ENCODE data around the gene CAMSAP1. TPM values are rescaled to one million over a fixed set of nuclear protein-coding genes. Genes with fewer than 3 reads are reported as not detected.

The CAMSAP1 gene
- total RNA-seq, 1 donor from 2014 or later: 34.8 TPM

GRCh38 chr9:135901826-135902225 is 5.5 kb downstream of the CAMSAP1 start:
- H3K27ac Mint-ChIP-seq (ENCODE audit: unreplicated experiment): no peak overlapping the region
- no peak for DNase-seq (ENCODE audit: low read depth)
- Histone ChIP-seq H3K4me3 (ENCODE audit: insufficient read depth, low read depth, low read length) (no peak overlapping the region), H4K20me1 (ENCODE audit: insufficient read depth, low read length) (peaks cover 96% of the 10 kb centered on the region), H3K27ac (ENCODE audit: low read depth, low read length) (no peak overlapping the region), H3K9ac (ENCODE audit: low read length) (no peak overlapping the region), H3K79me2 (ENCODE audit: insufficient read depth, low read length) (peaks cover 98% of the 10 kb centered on the region), H3K36me3 (ENCODE audit: insufficient read depth, low read length) (no peaks in the 10 kb centered on the region), H3K27me3 (ENCODE audit: insufficient read depth, low read length) (no peaks in the 10 kb centered on the region), H3K4me2 (ENCODE audit: low read length) (no peak overlapping the region), H3K9me3 (ENCODE audit: insufficient read depth, low read depth, low read length) (no peaks in the 10 kb centered on the region), H2AFZ (ENCODE audit: low read depth, low read length) (no peak overlapping the region), H3K4me1 (ENCODE audit: insufficient read depth, low read length) (peaks cover 17% of the 10 kb centered on the region)
- TF ChIP-seq EZH2 (IDR thresholded peaks at IDR 0.05; ENCODE audit: insufficient read depth, low read length): no peak
- TF ChIP-seq, protein P1, sequence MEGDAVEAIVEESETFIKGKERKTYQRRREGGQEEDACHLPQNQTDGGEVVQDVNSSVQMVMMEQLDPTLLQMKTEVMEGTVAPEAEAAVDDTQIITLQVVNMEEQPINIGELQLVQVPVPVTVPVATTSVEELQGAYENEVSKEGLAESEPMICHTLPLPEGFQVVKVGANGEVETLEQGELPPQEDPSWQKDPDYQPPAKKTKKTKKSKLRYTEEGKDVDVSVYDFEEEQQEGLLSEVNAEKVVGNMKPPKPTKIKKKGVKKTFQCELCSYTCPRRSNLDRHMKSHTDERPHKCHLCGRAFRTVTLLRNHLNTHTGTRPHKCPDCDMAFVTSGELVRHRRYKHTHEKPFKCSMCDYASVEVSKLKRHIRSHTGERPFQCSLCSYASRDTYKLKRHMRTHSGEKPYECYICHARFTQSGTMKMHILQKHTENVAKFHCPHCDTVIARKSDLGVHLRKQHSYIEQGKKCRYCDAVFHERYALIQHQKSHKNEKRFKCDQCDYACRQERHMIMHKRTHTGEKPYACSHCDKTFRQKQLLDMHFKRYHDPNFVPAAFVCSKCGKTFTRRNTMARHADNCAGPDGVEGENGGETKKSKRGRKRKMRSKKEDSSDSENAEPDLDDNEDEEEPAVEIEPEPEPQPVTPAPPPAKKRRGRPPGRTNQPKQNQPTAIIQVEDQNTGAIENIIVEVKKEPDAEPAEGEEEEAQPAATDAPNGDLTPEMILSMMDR (IDR thresholded peaks at IDR 0.05; ENCODE audit: insufficient read depth, low read depth, low read length): no peak
- peaks cover 10% of the 10 kb centered on the region for H3K9me3 Mint-ChIP-seq (ENCODE audit: unreplicated experiment)
- FAIRE-seq: no peak
- peaks cover 12% of the 10 kb centered on the region for H3K36me3 Mint-ChIP-seq (ENCODE audit: low read depth, unreplicated experiment)
- no peaks in the 10 kb centered on the region for H3K27me3 Mint-ChIP-seq (ENCODE audit: low read depth, unreplicated experiment)
- H3K4me1 Mint-ChIP-seq (ENCODE audit: low read depth, unreplicated experiment): peaks cover 13% of the 10 kb centered on the region
- H3K4me3 Mint-ChIP-seq (ENCODE audit: unreplicated experiment): no peak overlapping the region

DNA sequence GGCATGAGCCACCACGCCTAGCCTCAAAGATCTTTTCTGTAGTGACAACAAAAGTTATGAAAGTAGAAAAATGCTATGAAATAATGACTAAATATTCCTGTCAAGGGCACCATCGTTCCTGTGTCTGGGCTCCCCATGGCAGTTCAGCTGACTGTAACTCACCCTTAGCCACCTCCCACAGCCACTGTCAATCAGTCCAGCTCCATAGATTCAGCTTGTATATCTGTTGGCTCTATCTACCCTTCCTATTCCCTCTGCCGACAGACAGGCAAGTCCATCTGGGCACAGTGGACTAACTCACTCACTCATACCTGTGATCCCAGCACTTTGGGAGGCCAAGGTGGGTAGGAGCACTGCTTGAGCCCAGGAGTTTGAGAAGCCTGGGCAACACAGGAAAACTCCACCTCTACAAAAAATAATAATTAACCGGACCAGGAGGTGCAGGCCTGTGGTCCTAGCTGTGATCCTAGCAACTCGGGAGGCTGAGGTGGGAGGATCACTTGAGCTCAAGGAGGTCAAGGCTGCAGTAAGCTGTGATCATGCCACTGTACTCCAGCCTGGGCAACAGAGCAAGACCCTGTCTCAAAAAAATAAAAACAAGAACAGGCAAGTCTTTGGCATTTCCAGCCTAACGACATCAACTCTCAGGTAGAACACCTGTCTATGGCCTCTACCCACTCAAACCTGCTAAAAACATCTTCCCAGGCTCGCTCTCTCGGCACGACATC is 6.2 kb downstream of the CAMSAP1 start:
- H3K36me3 Mint-ChIP-seq (ENCODE audit: low read depth, unreplicated experiment): peaks cover 12% of the 10 kb centered on the region

More for the DNA sequence above, 6.2 kb downstream of the CAMSAP1 start:
- H3K4me2 ChIP-seq (ENCODE audit: low read length): no peak overlapping the region
- H3K27ac ChIP-seq (ENCODE audit: low read depth, low read length): no peak overlapping the region
- DNase-seq (ENCODE audit: low read depth): no peak
- H3K9me3 Mint-ChIP-seq (ENCODE audit: unreplicated experiment): peaks cover 13% of the 10 kb centered on the region
- H3K4me3 ChIP-seq (ENCODE audit: insufficient read depth, low read depth, low read length): no peak overlapping the region
- no peak overlapping the region for H3K27ac Mint-ChIP-seq (ENCODE audit: unreplicated experiment)
- H3K27me3 ChIP-seq (ENCODE audit: insufficient read depth, low read length): no peaks in the 10 kb centered on the region
- H3K4me1 Mint-ChIP-seq (ENCODE audit: low read depth, unreplicated experiment): peaks cover 13% of the 10 kb centered on the region
- no peak for TF ChIP-seq EZH2 (IDR thresholded peaks at IDR 0.05; ENCODE audit: insufficient read depth, low read length)
- TF ChIP-seq, protein P1 (IDR thresholded peaks at IDR 0.05; ENCODE audit: insufficient read depth, low read depth, low read length): no peak
- H3K9me3 ChIP-seq (ENCODE audit: insufficient read depth, low read depth, low read length): no peaks in the 10 kb centered on the region
- no peak overlapping the region for H3K4me3 Mint-ChIP-seq (ENCODE audit: unreplicated experiment)
- H3K79me2 ChIP-seq (ENCODE audit: insufficient read depth, low read length): peaks cover 100% of the 10 kb centered on the region
- H3K27me3 Mint-ChIP-seq (ENCODE audit: low read depth, unreplicated experiment): no peaks in the 10 kb centered on the region
- H2AFZ ChIP-seq (ENCODE audit: low read depth, low read length): no peak overlapping the region
- H3K4me1 ChIP-seq (ENCODE audit: insufficient read depth, low read length): peaks cover 17% of the 10 kb centered on the region
- H3K9ac ChIP-seq (ENCODE audit: low read length): no peak overlapping the region
- H4K20me1 ChIP-seq (ENCODE audit: insufficient read depth, low read length): peaks cover 98% of the 10 kb centered on the region
- H3K36me3 ChIP-seq (ENCODE audit: insufficient read depth, low read length): no peaks in the 10 kb centered on the region
- no peak for FAIRE-seq
